Measurements from ENCODE around the gene SUSD3. TPM values are rescaled to one million over a fixed set of nuclear protein-coding genes. Genes with fewer than 3 reads are reported as not detected.
A peak's percentile ranks its signal among the peaks of the same experiment; 100 is the strongest.
"Not testable (repeated sequence)": the region's sequence is repeated elsewhere in the genome, so short reads cannot be mapped to it uniquely, and the experiment has no call there.

SUSD3 gene
- total RNA-seq, 1 experiment from 2014 or later: not detected

DNA sequence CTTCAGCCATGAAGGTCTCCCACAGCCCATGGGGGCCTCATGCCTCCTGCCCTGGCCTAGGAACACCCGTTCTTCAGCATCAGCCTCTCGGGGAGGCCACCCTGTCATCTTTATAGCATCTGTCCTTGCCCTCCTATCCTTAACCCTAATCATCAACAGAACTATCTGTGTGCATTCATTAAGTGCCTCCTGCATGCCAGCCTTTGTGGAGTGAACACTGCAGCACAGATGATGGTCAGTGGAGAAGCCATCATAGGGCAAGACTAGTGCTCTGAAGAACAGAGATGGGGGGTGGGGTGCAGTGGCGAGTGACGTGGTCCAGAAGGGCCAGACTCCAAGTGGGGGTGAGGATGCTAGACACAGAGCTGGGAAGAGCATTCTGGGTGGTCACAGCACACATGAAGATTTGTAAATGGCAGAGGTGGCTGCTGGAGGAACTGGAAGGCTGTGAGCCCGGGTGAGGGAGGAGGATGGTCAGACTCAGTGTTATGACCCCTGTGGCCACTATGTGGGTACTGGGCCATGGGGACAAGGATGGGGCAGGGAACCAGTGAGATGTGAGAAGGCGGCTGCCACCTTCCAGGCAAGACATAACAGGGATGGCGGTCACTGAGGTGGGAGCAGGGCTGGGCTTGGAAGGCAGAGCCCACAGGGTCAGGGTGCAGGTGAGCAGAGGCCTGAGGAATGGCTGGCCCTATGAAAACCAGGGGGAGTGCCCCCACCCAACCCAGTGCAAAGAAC, 33.9 kb downstream of the SUSD3 start:
- DNase-seq (ENCODE audit: low spot score): no peak

DNA sequence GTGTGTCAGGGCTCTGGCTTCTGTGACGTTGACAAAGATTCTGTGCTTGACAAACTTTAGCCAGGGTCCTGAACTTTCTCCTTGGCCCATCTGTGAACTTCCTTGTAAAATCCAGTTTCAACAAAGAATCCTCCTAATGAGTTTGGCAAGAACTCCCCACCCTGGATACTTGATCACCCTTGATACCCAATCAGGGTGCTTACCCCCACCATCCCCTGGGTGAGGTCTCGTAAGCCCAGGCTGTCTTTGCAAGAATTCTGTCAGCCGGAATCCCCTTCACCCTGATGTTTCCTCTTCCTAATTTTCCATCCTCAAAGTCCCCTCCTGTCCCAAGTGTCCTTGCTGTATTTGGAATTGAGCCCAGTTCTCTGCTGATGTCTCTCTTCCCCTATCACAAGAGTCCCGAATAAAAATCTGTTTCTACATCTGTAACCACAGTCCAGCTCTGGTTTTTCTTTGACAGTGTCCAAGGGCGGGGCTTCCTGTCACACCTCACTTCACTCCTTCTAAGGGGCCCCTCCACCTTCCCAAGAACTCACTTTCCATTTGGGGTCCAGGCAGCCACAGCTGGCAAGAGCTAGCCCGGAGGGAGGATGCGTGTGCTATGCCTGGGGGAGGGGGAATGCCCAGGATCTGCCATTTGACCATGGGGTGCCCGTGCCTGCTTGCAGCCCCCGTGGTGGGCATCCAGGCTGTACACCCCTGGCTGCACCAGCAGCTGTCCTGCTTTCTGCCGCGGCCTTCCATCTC, 34.8 kb downstream of the SUSD3 start:
- DNase-seq (ENCODE audit: low spot score): no peak

DNA sequence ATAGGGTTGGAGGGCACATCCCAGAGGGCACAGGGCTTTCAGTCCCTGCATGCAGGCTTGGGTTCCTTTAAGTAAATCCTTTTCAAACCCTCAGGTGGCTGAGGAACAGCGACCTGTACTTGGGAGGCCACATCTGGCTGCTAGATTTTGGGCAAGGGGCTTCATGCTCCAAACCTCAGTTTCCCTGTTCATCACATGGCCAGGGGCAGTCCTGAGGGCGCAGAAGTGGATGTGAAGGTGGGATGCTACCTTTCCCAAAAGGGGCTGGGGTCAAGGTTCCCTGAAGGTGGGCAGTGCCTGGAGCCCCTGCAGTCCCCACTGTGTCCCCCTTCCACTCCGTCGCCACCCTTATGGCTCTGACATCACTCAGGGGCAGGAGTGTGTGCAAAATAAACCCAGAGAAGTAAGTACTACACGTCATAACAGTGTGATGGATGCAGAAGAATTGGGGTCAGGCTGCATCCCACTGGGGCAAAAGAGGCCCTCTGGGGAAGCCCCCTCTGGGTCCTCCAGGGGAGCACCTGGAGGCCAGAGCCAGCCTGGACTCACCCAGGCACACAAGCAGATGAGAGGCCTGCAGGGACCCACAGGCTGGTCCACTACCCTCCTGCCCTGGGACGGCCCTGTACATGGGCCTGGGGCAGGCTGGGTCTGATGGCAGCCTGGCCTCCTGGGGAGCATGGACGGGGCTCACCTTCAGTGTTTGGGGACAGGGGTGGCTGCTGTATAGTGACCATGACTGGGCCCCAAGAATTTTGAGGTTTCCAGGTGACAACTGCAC, 35.6 kb downstream of the SUSD3 start:
- no peak for DNase-seq (ENCODE audit: low spot score)

DNA sequence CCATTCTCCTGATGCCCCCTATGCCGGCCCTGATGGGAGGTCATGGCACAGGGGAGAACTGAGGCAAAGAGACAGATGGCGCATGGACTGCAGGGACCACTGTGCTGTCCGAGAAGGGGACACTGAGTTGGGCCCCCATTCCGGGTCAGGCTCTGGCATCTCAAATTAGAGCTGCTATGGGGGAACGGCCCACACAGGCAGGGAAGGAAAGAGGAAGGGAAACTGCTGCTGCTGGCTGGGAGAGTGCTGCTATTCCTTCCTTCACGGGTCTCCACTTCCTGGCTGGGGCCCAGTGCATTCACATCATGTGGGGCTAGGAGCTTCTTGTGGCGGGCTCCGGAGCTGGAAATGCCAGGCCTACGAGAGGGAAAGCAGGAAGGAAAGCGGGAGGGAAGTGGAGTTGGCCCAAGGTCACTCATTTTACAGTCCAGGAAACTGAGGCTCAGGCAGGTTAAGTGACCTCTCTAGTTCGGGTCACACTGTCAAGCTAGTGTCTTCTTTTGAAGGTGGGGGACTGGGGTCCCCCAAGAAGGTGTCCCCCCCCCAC, 36.2 kb downstream of the SUSD3 start:
- DNase-seq (ENCODE audit: low spot score): no peak

- DNase-seq (ENCODE audit: low spot score): peak; percentile 91
These were observed 37.0 kb downstream of the SUSD3 start for GRCh38 chr9:93095205-93096130.

DNA sequence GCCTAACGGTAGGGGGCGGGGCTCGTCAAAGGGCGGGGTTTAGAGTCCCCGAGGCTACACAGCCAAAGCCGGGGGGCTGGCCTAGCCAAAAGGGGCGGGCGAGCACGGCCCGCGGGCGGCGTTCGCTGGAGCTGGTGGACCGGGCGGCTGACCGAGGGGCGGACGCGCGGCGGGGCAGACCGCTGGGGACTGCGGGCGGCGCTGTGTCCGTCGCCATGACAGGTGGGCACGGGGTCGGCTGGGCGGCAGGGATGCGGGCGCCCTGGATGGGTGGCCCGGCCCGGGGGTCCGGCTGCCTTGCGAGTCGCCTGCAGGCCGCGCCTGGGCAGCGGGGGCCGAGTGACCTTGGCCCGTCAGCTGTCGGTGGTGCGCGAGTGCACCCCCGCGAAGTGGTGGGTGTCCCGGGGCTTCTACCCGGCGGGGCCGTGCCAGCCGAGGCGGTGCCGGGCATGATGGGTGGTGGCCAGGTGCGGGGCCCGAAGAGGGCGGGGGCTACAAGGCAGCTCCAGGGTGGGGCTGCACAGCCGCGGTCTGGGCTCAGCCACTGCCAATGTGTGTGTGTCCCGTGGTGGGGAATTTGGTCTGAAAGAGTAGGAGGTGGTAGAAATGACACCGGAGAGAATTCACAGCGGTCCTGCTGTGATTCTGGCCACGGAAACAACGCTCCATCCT, 37.8 kb downstream of the SUSD3 start, which contains the start of gene CARD19:
TSS of gene CARD19 (plus strand) at position 87 of the 672 bp plus-strand sequence. CDS start at position 216, 129 bp downstream.
- peak; percentile 33 for DNase-seq (ENCODE audit: low spot score)

- no peak for DNase-seq (ENCODE audit: low spot score)
These were observed 38.4 kb downstream of the SUSD3 start for GRCh38 chr9:93096811-93097382.

DNA sequence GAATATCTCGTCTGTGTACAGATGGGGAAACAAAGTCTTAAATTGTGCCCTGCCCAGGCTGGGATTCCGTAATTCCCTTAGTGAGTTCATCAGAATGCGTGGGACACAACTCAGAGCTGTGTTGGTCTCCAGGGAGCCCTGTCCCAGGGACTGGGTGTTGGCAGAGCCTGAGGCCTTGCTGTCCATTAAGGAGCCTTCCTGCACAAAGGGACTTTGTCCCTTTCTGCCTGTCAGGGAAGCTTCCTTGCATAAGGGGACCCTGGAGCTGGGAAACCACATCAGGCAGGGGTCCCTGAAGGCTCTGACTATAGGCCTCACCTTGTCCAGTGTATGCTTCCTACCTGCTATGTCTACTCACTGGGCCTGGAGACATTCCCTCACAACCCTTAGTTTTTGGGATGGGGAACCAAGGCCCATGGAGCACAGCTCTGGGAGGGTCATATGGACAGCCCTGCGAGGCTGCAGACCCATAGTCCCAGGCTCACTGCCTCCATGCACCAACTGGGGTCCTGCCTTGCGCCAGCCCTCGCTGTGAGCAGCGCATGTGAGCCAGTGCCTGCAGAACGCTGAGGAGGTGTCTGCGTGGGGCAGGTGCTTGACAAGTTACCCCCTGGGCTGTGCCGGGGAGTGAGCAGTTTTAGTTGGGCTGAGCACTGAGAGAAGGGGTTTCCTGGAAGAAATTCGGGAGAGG, 39.2 kb downstream of the SUSD3 start:
- no peak for DNase-seq (ENCODE audit: low spot score)

DNA sequence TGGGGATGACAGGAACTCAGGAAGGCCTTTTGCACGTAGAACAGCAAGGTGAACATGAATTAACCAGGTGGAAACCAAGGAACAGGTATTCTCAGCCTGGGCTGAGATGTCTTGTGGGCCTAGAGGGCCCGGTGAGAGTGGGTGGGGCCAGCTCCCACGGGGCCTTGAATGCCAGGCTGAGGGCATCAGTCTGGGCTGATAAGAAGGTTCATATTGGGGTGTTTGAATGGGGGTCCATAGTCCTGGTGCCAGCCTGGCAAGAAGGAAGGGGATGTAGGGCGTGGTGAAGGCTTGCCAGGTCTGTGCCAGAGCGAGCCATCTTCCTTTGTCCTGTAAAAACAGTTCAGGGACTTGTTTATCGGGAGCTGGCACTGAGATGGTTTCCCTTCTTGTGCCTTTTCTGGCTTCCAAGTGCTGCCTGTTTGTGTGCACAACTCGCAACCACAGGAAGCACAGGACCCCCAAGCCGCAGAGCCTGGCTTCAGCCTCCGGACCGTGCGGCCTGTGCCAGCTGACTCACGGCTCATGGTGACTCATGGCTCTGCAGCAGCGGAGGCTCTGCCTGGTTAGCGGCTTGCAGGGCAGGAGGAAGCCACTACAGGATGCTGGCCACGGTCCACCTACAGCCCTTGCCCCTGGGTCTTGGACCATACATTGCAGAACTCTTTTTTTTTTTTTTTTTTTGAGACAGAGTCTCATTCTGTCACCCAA, 39.9 kb downstream of the SUSD3 start:
- peak; percentile 92 for DNase-seq (ENCODE audit: low spot score)

DNA sequence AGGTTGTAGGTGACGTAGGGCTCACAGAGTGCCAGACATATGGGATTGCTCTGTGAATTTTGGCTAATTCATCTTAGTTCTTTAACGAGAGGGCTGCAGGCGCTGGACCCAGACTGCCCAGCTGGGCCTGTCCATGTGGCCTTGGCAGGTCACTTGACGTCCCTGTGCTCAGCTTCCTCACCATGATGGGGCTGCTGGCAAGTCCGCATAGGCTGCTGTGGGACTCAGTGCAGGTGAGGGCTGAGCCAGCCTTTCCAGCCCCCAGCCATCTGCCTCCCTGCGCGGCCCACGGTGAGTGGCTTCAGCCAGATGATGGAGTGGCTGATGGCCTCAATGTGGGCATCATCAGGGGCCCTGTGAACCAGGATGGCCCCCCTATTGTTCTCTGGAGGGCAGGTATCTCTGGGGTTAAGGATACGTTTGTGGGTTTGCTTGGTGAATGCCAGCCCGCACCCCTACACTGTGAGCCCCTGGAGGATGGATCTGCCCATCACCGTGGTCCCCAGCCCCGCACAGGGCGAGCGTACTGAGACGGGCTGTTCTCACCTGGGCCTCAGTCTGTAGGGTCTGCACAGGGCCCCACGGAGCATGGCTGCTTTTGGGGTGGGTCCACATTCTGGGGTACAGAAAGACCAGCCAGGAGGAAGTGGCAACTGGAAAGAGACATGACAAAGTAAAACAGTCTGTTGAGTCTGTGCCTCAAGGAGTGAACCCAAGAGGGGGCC, 41.2 kb downstream of the SUSD3 start:
- no peak for DNase-seq (ENCODE audit: low spot score)

DNA sequence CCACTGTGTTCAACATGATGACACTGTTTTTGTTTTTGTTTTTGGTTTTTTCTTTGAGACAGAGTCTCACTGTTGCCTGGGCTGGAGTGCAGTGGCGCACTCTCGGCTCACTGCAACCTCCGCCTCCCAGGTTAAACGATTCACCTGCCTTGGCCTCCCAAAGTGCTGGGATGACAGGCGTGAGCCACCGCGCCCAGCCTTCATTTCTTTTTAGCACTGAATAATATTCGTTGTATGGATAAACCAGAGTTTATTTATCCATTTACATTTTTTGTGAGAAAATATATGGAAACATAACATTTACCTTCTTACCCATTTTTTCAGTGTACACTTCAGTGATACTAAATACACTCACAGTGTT, 41.8 kb downstream of the SUSD3 start:
- DNase-seq (ENCODE audit: low spot score): no peak

DNA sequence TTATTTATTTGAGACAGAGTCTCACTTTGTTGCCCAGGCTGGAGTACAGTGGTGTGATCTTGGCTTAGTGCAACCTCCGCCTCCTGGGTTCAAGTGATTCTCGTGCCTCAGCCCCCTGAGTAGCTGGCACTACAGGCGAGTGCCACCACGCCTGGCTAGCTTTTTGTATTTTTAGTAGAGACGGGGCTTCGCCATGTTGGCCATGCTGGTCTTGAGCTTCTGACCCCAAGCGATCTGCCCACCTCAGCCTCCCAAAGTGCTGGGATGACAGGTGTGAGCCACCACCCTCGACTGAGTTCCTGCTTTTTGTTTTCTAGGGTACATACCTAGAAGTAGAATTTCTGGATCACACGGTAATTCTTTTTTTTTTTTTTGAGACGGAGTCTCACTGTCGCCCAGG, 42.6 kb downstream of the SUSD3 start:
- not testable (repeated sequence) for DNase-seq (ENCODE audit: low spot score)

DNA sequence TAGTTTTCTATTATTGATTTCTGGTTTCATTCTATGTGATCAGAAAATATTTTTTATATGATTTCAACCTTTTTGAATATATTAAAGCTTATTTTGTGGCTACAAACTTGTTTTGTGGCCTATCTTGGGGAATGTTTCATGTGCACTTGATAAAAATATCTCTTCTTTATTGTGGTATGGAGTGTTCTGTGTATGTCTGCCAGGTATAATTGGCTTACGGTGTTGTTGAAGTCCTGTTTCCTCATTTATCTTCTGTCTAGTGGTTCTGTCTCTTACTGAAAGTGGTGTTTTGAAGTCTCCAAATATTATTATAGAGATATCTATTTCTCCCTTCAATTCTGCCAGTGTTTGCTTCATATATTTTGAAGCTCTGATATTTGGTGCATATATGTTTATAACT, 47.1 kb downstream of the SUSD3 start:
- no peak for DNase-seq (ENCODE audit: low spot score)

DNA sequence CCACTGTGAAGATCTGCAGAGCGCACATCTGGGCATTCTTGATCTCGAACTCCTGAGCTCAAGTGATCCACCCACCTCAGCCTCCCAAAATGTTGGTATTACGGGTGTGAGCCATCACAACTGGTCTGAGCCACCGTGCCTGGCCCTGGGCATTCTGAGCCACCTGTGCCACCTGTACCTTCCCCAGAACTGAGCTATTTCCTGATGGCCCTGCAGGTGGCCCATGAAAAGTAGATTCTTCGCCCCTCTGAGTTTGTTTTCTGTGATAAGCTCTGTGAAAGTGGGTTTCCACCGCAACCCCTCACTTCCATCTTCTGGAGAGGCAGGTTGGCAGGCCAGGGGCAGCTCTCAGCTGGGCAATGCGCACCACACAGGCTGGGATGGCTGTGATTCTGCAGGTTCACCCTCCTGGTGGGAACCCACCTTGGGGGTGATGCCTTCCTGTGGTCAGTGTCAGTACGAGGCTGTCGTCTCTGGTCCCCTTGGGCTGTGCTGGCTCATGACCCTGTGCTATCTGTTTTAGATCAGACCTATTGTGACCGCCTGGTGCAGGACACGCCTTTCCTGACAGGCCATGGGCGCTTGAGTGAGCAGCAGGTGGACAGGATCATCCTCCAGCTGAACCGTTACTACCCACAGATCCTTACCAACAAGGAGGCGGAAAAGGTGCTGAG, 48.8 kb downstream of the SUSD3 start:
- DNase-seq (ENCODE audit: low spot score): no peak

- no peak for DNase-seq (ENCODE audit: low spot score)
These were observed 49.3 kb downstream of the SUSD3 start for GRCh38 chr9:93107825-93108161.

DNA sequence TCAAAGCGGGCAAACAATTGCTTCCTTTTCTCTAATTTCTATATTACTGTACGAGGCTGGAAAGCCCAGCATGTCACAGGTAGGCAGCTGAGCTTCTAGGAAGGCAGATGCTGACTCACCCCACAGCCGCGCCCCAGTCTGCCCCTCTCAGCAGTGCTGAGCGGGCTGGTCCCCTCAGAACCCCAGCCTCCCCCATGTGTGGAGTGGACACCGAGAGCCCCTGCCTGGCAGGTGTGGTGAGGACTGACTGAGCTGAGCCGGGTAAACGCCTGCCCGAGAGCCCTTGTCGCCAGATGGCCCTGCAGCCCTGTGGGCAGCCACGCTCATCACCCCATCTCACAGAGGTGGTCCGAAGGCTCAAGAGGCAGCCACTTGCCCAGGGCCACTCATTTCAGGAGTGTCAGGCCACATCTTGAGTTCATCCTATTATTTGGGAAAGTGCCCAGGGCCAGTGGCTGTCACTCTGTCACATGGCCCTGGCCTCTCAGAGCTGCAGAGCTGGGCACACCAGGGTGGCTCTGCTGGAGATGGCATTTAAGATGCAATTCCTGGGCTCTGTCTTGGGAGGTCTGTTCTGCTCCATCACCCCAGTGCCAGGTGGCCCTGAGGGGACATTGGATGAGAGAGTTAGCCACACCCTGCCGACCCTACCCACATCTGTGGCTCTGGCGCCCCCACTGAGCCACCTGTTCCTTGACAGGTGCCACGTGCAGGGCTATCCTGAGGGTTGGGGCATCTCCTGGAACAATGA, 50.0 kb downstream of the SUSD3 start:
- DNase-seq (ENCODE audit: low spot score): no peak

DNA sequence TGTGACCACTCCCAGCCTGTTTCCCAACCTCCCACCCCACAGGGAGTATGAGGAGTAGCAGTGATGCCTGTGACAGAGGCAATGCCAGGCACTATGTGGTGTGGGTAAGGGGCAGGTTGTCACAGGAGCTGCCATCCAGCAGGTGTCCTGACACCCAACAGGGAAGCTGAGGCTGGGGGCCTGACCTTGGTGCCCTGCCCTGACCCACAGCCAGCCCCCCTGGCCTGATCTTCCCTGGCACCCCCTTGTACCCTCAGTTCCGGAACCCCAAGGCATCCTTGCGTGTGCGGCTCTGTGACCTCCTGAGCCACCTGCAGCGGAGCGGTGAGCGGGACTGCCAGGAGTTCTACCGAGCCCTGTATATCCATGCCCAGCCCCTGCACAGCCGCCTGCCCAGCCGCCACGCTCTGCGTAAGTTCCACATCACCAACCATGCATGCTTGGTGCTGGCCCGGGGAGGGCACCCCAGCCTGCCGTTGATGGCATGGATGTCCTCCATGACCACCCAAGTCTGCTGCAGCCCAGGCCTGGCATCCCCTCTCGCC, 51.9 kb downstream of the SUSD3 start:
- no peak for DNase-seq (ENCODE audit: low spot score)

All from A172 (cell line).